OCI-LY3 (cell line): ENCODE results near the gene SAMD4B.
A peak's percentile ranks its signal among the peaks of the same experiment; 100 is the strongest.

Experiments
- H2AFZ ChIP-seq: fragments of 200-600, 300-600 bp; shearing (Covaris generic); 2 replicates; pipeline ENCODE4 v1.6.0; 2014; ENCODE audit warnings: antibody characterized with exemption, low read depth, low read length
- H3K27ac ChIP-seq: fragments of 200-600, 300-600 bp; sonication (generic); 2 replicates; pipeline ENCODE4 v1.5.1; 2014; ENCODE audit warnings: mild to moderate bottlenecking, low read length, moderate library complexity, mixed read lengths
- H3K27me3 ChIP-seq: fragments of 200-600, 300-600 bp; sonication (generic); 2 replicates; pipeline ENCODE4 v1.6.1; 2014; ENCODE audit warnings: low read depth, low read length, mixed read lengths
- H3K36me3 ChIP-seq: fragments of 200-600, 300-600 bp; sonication (generic); replicated peaks from 2 replicates; pipeline ENCODE3; 2014; ENCODE audit warnings: low read depth, low read length, mixed read lengths
- H3K4me1 ChIP-seq: fragments of 300-600, 200-600 bp; sonication (generic); 2 replicates; pipeline ENCODE4 v1.6.1; 2014; ENCODE audit warnings: low read length, mixed read lengths
- H3K4me2 ChIP-seq: fragments of 200-600, 300-600 bp; sonication (generic); 2 replicates; pipeline ENCODE4 v1.6.1; 2014; ENCODE audit warnings: low read length, mixed read lengths
- H3K4me3 ChIP-seq: fragments of 300-600, 200-600 bp; sonication (generic); 2 replicates; pipeline ENCODE4 v1.5.1; 2014; ENCODE audit warnings: antibody characterized with exemption, mild to moderate bottlenecking, low read length, moderate library complexity
- H3K79me2 ChIP-seq: fragments of 300-600, 200-600 bp; shearing (Covaris generic); 2 replicates; pipeline ENCODE4 v1.6.1; 2014; ENCODE audit warnings: mild to moderate bottlenecking, low read length, mixed read lengths
- H3K9ac ChIP-seq: fragments of 300-600, 200-600 bp; shearing (Covaris generic); 2 replicates; pipeline ENCODE4 v1.6.0; 2014; ENCODE audit warnings: mild to moderate bottlenecking, low read length, moderate library complexity
- H3K9me3 ChIP-seq: fragments of 200-600, 300-600 bp; shearing (Covaris generic); 2 replicates; pipeline ENCODE4 v1.6.1; 2014; ENCODE audit warnings: low read length, mixed read lengths; ENCODE audit not compliant: insufficient read depth
- H4K20me1 ChIP-seq: fragments of 200-600, 300-600 bp; sonication (generic); 2 replicates; pipeline ENCODE4 v1.6.1; 2016; ENCODE audit warnings: low read length, mixed read lengths; ENCODE audit not compliant: insufficient read depth
- EZH2phosphoT487 ChIP-seq: fragments of 200-600 bp; shearing (Covaris generic); IDR thresholded peaks from 2 replicates; pipeline ENCODE4 v1.6.1; 2018; ENCODE audit warnings: antibody characterized with exemption, mixed run types, low read depth
- TF ChIP-seq, protein P1 (sequence below): fragments of 200-600, 300-600 bp; sonication (generic); IDR thresholded peaks from 2 replicates; pipeline ENCODE4 v1.5.1; 2014; ENCODE audit warnings: antibody characterized with exemption, low read length, low read depth

SAMD4B gene

DNA sequence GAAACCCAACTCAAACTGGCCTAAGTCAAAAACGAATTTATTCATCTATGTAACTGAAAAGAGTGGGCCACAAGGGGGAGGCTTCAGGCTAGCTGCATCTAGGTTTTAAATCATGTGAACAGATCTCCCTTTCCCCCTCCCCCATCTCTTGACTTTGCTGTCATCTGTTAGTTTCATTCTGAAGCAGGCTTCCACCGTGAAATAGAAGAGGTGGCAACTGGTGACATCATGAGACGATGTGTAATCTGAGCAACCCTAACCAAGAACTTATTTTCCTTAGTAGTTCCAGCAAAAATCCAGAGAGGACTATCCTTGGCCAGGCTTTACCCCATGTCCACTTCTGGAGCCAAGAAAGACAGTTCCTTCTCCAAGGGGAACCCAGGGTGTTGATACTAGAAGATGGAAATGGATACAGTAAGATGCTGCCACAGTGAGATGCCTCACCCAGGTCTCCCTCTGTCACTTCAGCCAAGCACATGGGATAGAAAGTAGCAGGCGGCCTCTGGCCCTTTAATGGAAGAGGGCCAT, 9.4 kb downstream of the SAMD4B start:
- Histone ChIP-seq H3K27ac (peak overlapping the region; percentile 87), H3K4me3 (peak overlapping the region; percentile 21), H3K79me2 (peaks cover 19% of the 10 kb centered on the region), H3K4me1 (peaks cover 17% of the 10 kb centered on the region), H4K20me1 (0 out of 2 replicates have a peak, but pooled peaks cover 6% of the 10 kb centered on the region), H3K9ac (peak overlapping the region; percentile 51; the same call in 1 of the 2 replicates), H3K9me3 (no peaks in the 10 kb centered on the region), H3K4me2 (peak overlapping the region; percentile 62), H3K27me3 (no peaks in the 10 kb centered on the region), H2AFZ (no peak overlapping the region), H3K36me3 (peaks cover 58% of the 10 kb centered on the region)
- TF ChIP-seq, protein P1, sequence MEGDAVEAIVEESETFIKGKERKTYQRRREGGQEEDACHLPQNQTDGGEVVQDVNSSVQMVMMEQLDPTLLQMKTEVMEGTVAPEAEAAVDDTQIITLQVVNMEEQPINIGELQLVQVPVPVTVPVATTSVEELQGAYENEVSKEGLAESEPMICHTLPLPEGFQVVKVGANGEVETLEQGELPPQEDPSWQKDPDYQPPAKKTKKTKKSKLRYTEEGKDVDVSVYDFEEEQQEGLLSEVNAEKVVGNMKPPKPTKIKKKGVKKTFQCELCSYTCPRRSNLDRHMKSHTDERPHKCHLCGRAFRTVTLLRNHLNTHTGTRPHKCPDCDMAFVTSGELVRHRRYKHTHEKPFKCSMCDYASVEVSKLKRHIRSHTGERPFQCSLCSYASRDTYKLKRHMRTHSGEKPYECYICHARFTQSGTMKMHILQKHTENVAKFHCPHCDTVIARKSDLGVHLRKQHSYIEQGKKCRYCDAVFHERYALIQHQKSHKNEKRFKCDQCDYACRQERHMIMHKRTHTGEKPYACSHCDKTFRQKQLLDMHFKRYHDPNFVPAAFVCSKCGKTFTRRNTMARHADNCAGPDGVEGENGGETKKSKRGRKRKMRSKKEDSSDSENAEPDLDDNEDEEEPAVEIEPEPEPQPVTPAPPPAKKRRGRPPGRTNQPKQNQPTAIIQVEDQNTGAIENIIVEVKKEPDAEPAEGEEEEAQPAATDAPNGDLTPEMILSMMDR, result peak; percentile 58
- no peak for TF ChIP-seq EZH2phosphoT487

- Histone ChIP-seq H3K4me2 (no peak overlapping the region), H3K9ac (no peak overlapping the region), H3K79me2 (peaks cover 12% of the 10 kb centered on the region), H3K27ac (no peak overlapping the region), H3K9me3 (no peaks in the 10 kb centered on the region), H3K36me3 (peaks cover 59% of the 10 kb centered on the region), H3K4me3 (no peak overlapping the region), H3K27me3 (no peaks in the 10 kb centered on the region), H2AFZ (no peak overlapping the region), H3K4me1 (peaks cover 17% of the 10 kb centered on the region), H4K20me1 (0 out of 2 replicates have a peak, but pooled peaks cover under 1% of the 10 kb centered on the region)
- TF ChIP-seq EZH2phosphoT487, result no peak
- TF ChIP-seq, protein P1, result no peak
These were observed 10.4 kb downstream of the SAMD4B start for GRCh38 chr19:39352381-39353255.

GRCh38 chr19:39355253-39355652, 13.0 kb downstream of the SAMD4B start:
- H3K27ac ChIP-seq, result no peak overlapping the region
- peaks cover 70% of the 10 kb centered on the region for H3K36me3 ChIP-seq
- H3K4me2 ChIP-seq, result no peak overlapping the region
- H2AFZ ChIP-seq, result no peak overlapping the region
- TF ChIP-seq EZH2phosphoT487, result no peak
- H3K27me3 ChIP-seq, result no peaks in the 10 kb centered on the region
- no peak overlapping the region for H3K4me3 ChIP-seq
- H4K20me1 ChIP-seq, result no peaks in the 10 kb centered on the region
- H3K9ac ChIP-seq, result no peak overlapping the region
- peaks cover 12% of the 10 kb centered on the region for H3K79me2 ChIP-seq
- H3K9me3 ChIP-seq, result no peaks in the 10 kb centered on the region
- peaks cover 17% of the 10 kb centered on the region for H3K4me1 ChIP-seq

GRCh38 chr19:39356073-39356472, 13.9 kb downstream of the SAMD4B start:
- Histone ChIP-seq H3K79me2 (peaks cover 12% of the 10 kb centered on the region), H3K4me2 (no peak overlapping the region), H3K9ac (no peak overlapping the region), H3K4me3 (no peak overlapping the region), H3K27me3 (no peaks in the 10 kb centered on the region), H3K27ac (no peak overlapping the region), H3K36me3 (peaks cover 76% of the 10 kb centered on the region), H2AFZ (no peak overlapping the region), H3K9me3 (no peaks in the 10 kb centered on the region), H3K4me1 (peaks cover 12% of the 10 kb centered on the region), H4K20me1 (no peaks in the 10 kb centered on the region)
- no peak for TF ChIP-seq EZH2phosphoT487
- TF ChIP-seq, protein P1, result no peak
